ENCODE results near the gene CTU1.

Gene CTU1

DNA sequence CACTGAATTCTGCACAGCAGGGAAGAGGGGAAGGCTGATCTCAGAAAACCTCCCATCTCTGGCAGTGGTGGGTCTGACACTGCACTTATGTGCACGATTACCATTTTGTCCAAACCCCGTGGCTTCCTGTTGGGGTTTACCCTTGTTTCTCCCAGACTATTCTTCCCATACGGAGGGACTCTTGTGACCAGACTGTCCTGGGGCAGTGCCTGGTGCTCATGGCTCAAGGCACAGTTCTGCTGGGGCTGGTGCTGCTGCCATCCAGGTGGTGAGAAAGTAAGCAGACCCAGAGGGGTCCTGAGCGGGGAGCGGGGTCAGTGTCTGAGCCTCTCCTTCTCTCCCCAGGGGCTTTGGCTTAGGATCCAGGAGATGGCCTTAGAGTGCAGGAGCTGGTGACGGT, 11.4 kb upstream of the CTU1 start:
- TF ChIP-seq, protein P1, sequence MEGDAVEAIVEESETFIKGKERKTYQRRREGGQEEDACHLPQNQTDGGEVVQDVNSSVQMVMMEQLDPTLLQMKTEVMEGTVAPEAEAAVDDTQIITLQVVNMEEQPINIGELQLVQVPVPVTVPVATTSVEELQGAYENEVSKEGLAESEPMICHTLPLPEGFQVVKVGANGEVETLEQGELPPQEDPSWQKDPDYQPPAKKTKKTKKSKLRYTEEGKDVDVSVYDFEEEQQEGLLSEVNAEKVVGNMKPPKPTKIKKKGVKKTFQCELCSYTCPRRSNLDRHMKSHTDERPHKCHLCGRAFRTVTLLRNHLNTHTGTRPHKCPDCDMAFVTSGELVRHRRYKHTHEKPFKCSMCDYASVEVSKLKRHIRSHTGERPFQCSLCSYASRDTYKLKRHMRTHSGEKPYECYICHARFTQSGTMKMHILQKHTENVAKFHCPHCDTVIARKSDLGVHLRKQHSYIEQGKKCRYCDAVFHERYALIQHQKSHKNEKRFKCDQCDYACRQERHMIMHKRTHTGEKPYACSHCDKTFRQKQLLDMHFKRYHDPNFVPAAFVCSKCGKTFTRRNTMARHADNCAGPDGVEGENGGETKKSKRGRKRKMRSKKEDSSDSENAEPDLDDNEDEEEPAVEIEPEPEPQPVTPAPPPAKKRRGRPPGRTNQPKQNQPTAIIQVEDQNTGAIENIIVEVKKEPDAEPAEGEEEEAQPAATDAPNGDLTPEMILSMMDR (IDR thresholded peaks at IDR 0.05; ENCODE audit: low read depth, low read length), result no peak
- H3K27me3 ChIP-seq (ENCODE audit: insufficient read depth, low read depth, severe bottlenecking), result peaks cover 87% of the 10 kb centered on the region
- H3K9me3 ChIP-seq (ENCODE audit: severe bottlenecking), result no peaks in the 10 kb centered on the region
- no peaks in the 10 kb centered on the region for H3K36me3 ChIP-seq
- no peak for DNase-seq
- no peak overlapping the region for H3K27ac ChIP-seq
- H3K4me3 ChIP-seq (ENCODE audit: low read depth, low read length), result no peak overlapping the region

DNA sequence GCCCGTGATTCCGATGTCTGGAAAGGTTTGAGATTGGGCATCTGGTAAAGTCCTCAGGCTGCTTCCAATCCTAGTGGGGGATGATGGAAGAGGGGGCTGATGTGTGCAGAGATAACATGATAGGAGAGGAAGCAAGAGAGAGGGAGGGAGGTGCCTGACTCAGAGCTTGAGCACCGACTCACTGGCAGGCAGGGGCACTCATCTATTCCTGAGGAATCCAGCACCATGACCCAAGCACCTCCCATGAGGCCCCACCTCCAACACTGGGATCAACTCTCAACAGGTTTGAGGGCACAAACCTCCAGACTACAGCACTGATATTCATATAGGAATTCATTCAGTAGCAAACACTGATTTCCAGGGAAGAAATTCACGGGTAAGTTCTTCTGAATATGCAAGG, 10.9 kb upstream of the CTU1 start:
- Histone ChIP-seq H3K4me3 (ENCODE audit: low read depth, low read length) (no peak overlapping the region), H3K27ac (no peak overlapping the region), H3K27me3 (ENCODE audit: insufficient read depth, low read depth, severe bottlenecking) (peaks cover 90% of the 10 kb centered on the region), H3K9me3 (ENCODE audit: severe bottlenecking) (no peaks in the 10 kb centered on the region), H3K36me3 (no peaks in the 10 kb centered on the region)
- TF ChIP-seq, protein P1 (IDR thresholded peaks at IDR 0.05; ENCODE audit: low read depth, low read length), result no peak
- DNase-seq, result no peak

DNA sequence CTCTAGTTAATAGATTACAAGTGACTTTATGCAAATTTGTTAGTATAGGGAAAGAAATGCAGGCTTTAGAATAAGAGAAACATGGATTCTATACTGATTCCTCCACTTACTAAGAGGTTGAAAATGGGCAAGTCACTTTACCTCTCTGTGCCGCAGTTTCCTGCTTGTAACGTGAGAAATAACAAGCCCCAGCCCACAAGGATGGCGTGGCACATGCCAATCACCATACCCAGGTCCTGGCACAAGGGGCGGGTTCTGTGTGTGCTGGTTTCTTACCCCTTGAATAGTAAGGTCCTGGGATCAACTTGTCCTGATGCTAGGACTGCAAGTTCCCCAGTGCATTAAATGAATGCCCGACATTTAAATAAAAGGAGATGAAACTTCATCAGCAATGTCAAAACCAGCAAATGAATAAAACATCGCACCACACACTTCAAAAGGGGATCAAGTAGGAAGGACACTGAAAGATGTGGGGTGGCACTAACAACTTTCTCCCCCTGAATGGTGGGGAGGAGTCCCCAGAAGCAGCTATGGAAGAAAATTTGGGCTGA, 8.6 kb upstream of the CTU1 start:
- no peak overlapping the region for H3K27ac ChIP-seq
- H3K4me3 ChIP-seq (ENCODE audit: low read depth, low read length), result no peak overlapping the region
- no peaks in the 10 kb centered on the region for H3K9me3 ChIP-seq (ENCODE audit: severe bottlenecking)
- TF ChIP-seq, protein P1 (IDR thresholded peaks at IDR 0.05; ENCODE audit: low read depth, low read length), result no peak
- peaks cover 91% of the 10 kb centered on the region for H3K27me3 ChIP-seq (ENCODE audit: insufficient read depth, low read depth, severe bottlenecking)
- DNase-seq, result no peak
- no peaks in the 10 kb centered on the region for H3K36me3 ChIP-seq

DNA sequence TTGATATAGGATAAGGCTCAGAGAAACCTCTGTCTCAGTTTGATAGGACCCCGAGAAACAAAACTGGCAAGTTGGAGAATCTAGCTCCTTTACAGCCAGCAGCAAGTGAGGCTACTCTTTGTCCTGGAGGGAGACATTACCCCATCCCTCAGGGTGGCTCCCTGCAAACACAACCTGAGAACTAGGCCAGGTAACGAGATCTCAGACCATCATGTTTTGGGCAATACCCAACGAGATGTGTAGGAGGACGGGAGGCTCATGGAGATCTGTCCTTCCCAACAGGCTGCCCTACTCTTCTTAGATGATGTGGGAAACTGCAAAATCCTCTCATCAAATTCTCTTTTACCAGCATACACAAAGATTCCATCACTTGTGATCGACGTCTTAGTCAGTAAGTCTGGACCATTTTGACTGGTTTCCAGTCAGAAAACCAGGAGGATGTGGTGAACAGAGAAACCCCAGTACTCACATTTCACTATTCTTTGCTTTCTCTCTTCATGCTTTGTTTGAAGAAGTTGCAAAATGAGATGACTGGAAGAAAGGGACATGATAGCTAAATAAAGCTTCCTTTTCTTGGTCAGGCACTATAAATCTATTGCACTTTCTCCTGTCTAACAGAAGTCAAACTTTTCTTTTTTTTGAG, 6.0 kb upstream of the CTU1 start:
- DNase-seq, result no peak
- TF ChIP-seq, protein P1 (IDR thresholded peaks at IDR 0.05; ENCODE audit: low read depth, low read length), result no peak
- Histone ChIP-seq H3K36me3 (no peaks in the 10 kb centered on the region), H3K9me3 (ENCODE audit: severe bottlenecking) (no peaks in the 10 kb centered on the region), H3K27me3 (ENCODE audit: insufficient read depth, low read depth, severe bottlenecking) (peaks cover 83% of the 10 kb centered on the region), H3K27ac (no peak overlapping the region), H3K4me3 (ENCODE audit: low read depth, low read length) (no peak overlapping the region)

DNA sequence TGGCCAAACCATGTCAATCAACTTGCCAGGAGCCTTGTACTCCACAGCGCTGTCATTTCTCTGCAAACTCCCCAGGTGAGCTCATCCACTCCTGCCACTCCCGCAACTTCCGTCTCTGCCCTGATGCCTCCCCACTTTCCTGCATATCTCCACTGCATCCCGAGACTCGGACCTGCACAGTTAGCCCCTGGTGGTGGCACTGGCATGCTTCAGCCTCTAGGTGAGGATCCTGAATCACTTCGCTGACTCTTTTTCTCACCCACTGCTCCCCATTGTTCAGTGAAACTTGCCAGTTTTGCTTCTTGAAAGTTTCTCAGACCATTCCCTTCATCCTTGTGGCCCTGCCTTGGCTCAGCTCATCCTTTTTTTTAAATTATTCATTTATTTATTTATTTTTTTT, 3.4 kb upstream of the CTU1 start:
- Histone ChIP-seq H3K9me3 (ENCODE audit: severe bottlenecking) (no peaks in the 10 kb centered on the region), H3K4me3 (ENCODE audit: low read depth, low read length) (no peak overlapping the region), H3K27ac (no peak overlapping the region), H3K27me3 (ENCODE audit: insufficient read depth, low read depth, severe bottlenecking) (peaks cover 59% of the 10 kb centered on the region), H3K36me3 (no peaks in the 10 kb centered on the region)
- DNase-seq, result peak; percentile 13
- TF ChIP-seq, protein P1 (IDR thresholded peaks at IDR 0.05; ENCODE audit: low read depth, low read length), result 0 out of 2 replicates have a peak, but pooled peaks have one; percentile 5

DNA sequence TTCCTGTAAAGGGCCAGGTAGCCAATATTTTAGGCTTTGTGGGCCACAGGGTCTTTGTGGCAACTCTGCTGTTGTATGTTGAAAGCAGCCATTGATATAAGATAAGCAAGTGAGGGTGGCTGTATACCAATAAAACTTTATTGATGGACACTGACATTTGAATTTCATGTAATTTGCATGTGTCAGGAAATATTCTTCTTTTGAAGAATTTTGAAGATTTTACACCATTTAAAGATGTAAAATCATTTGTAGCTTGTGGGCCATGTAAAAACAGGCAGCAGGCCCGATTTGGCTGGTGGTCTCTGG, 2.4 kb upstream of the CTU1 start:
- Histone ChIP-seq H3K36me3 (no peaks in the 10 kb centered on the region), H3K27me3 (ENCODE audit: insufficient read depth, low read depth, severe bottlenecking) (peaks cover 49% of the 10 kb centered on the region), H3K4me3 (ENCODE audit: low read depth, low read length) (no peak overlapping the region), H3K9me3 (ENCODE audit: severe bottlenecking) (no peaks in the 10 kb centered on the region), H3K27ac (no peak overlapping the region)
- no peak for DNase-seq
- TF ChIP-seq, protein P1 (IDR thresholded peaks at IDR 0.05; ENCODE audit: low read depth, low read length), result no peak
